NCI-H2107 (cell line): ENCODE measurements around the gene PCDH15.
"Not testable (repeated sequence)": the region's sequence is repeated elsewhere in the genome, so short reads cannot be mapped to it uniquely, and the experiment has no call there.

ENCODE experiments used
- DNase-seq: peaks from one replicate; lab custom pipeline; 2025; lab: John Stamatoyannopoulos, UW

Gene PCDH15

DNA sequence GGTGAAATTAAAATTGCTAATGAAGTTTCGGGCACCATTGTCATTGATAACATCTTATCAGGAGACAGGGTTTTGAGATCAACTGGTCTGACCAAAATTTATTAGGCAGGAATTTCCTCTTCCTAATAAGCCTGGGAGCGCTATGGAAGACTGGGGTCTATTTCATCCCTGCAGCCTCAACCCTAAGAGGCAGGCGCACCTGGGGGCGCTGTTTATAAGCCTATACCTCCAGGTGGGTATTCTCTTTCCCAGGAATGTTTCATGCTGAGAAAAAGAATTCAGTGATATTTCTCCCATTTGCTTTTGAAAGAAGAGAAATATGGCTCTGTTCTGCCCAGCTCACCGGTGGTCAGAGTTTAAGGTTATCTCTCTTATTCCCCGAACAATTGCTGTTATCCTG is 406.4 kb downstream of the PCDH15 start:
- not testable (repeated sequence) for DNase-seq

DNA sequence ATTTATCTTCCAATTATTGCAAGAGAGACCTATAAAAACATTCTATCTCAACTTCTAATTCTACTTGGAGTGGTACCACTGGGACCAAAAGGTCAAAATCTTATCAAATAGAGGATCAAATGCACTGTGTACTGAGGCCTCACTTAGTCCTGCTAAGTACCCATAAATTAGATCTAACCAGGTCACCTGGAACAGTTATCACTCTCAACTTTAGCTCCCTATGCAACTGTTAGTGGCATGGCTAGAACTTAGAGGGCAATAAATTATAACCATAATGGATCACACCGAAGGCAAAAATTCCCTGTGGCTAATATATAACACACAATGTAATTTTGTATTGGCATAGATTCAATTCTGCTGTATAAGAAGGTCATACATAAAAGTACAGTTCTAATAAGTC is 428.9 kb downstream of the PCDH15 start:
- no peak for DNase-seq

DNA sequence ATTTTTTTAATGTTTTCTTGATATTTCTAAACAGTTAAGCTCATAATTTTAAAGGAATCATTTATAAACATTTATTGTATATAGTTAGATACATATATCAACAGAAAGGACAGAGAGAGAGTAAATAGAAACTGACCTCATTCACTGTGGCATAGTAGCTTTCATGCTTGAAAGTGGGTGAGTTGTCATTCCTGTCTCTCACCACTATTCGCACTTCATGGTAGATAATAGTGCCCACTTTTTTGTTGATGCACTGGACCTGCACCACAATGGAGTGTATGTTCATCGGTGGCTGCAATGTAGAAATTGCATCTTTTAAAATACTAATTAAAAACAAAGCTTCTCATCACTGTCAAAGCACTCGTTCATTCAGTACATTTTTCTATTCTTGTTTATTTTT is 432.0 kb downstream of the PCDH15 start:
- no peak for DNase-seq

DNA sequence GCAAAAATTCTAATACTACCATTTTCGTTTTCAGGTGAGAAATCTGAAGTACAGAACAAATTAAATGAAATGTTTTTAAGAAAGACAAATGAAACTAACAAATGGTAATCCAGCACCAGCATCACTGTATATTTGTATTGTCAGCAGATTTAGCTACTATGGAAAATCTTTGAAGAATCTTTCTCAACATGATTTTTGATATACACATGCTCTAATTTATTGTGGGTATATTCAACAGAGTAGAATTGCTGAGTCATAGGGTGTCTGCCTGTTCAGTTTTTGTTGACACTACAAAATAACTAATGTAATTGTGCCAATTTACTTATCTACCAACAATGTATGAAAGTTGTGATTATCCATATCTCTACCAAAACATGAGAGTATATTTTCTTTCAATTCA is 437.6 kb downstream of the PCDH15 start:
- DNase-seq: no peak

DNA sequence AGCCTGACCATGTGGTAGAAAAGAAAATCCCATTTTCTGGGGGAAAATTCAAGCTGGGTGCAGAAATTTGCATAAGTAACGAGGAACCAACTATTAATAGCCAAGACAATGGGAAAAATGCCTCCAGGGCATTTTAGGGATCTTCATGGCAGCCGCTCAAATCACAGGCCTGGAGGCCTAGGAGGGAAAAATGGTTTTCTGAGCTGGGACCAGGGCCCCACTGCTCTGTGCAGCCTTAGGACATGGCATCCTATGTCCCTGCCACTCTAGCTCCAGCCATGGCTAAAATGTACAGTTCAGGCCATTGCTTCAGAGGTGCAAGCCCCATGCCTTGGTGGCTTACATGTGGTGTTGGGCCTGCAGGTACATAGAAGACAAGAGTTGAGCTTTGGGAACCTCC is 459.0 kb downstream of the PCDH15 start:
- DNase-seq: no peak

DNA sequence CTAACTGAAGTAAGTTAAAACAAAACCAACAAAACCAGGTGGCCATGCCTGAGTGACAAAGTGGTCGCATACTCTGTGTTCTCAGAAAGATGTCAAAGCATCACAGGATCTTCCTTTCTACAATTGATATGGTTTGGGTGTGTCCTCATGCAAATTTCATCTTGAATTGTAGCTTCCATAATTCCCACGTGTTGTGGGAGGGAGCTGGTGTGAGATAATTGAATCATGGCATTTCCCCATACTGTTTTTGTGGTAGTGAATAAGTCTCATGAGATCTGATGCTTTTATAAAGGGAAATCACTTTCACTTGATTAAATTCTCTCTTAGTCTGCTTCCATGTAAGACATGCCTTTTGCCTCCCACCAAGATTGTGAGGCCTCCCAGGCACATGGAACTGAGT is 465.7 kb downstream of the PCDH15 start:
- DNase-seq: no peak

DNA sequence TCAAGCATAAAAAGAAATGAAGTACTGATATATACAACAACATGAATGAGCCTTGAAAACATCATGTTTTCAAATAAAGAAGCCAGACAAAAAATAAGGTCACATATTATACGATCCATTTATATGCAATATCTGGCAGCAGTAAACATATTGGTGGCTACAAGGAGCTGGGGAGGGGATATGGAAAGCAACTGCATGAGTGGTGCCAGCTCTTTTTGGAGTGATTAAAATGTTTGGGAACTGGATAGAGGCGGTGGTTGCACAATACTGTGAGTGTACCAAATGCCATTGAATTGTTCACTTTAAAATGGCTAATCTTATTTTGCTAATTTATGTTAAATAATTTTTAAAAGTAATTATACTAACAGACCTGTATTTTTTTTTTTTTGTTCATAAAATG is 481.7 kb downstream of the PCDH15 start:
- no peak for DNase-seq

DNA sequence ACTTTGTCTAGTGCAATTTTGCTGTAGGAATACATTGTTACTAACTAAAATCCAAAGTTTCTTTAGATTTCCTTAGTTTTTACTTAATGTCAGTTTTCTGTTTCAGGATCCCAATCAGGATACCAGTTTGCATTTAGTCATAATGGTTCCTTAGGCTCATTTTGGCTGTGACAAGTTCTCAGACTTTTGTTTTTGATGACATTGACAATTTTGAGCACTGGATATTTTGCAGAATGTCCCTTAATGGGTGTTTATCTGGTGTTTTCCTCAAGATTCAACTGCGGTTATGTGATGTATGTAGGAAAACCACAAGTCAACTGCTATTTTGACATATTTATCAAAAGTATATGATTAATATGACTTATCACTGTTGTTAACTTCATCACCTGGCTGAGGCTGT is 482.6 kb downstream of the PCDH15 start:
- DNase-seq: no peak

DNA sequence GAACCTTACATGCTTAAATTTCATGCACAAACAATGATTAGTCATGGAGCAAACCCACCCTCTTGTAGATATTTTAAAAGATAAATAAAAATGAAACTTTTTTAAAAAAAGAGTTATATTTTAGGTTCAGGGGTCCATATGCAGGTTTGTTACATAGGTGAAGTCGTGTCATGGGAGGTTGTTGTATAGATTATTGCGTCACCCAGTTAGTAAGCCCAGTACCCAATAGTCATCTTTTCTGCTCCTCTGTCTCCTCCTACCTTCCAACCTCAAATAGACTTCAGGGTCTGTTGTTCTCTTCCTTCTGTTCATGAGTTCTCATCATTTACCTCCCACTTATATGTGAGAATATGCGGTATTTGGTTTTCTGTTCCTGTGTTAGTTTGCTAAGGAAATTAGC is 486.6 kb downstream of the PCDH15 start:
- DNase-seq: no peak

DNA sequence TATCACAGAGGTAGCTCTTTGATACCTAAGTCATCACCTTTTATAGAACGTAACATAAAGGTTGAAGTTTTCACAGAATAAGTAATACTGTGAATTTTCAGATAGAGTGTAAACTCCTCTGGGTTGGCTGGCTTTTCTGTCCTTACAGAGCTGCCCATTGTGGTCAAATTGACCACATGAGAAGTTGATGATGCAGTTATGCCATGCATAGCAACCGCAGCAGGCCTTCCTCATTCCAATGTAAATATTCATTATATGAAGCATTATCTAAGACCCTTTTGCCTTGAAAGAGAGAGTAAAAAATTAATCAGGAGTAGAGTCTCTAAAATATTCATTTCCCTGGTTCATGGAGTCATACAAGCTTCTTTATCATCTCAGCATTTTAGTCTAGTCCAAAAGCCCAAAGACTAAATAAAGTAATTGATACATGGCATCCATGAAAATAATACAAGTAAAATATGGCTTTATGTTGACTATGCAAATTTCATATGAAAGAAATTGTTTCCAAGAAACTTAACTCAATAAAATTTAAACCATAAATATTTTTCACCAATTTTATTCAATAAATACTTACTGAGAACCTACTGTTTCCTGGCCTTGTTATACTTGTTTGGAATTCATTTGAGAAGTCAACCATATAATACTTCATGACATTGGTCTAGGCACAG is 516.4 kb downstream of the PCDH15 start:
- DNase-seq: no peak

DNA sequence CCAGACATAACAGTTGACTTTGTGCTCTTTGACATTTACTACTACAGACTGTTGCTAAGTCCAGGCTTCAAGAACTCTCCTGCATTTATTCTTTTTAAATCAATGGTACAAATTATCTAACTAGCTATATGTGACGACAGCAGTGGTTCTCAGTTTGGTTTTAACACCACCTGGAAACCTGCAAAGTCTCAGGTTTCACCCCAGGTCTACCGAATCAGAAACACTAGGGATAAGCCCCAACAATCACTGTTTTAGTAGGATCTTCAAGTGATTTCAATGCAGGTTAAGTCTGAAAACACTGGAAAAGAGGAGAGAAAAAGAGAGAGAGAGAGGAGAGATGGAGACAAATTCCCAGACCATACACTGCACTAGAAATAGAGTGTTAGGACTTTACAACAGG is 519.0 kb downstream of the PCDH15 start:
- no peak for DNase-seq

DNA sequence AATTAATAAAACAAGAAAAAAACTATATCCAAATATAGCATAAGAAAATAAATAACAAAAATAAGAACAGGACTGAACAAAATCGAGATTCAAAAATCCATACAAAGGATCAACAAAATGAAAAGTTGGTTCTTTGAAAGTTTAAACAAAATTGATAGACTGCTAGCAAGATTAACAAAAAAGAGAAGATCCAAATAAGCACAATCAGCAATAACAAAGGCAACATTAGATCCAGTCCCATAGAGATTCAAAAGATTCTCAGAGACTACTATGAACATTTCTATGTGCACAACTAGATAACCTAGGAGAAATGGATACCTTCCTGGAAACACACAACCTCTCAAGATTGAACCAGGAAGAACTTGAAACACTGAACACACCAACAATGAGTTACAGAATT is 534.6 kb downstream of the PCDH15 start:
- DNase-seq: no peak

DNA sequence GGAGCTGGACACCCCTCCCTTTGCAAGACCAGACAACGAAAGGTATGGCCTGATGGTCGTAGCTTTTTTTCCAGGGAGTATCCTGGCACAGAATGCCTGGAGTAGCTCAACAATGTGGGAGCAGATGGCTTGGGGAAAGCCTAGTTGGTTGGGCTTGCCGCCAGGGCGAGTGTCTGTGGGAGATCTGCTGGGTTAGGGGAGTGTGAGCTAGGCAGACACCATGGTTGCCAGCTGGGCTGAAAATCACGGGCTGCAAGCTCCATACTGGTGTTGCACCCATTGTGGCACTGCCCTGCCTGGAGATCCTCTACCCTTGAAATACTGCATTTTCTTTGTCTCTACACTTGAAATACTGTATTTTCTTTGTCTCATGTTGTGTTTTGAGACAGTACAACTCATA is 538.3 kb downstream of the PCDH15 start:
- no peak for DNase-seq

DNA sequence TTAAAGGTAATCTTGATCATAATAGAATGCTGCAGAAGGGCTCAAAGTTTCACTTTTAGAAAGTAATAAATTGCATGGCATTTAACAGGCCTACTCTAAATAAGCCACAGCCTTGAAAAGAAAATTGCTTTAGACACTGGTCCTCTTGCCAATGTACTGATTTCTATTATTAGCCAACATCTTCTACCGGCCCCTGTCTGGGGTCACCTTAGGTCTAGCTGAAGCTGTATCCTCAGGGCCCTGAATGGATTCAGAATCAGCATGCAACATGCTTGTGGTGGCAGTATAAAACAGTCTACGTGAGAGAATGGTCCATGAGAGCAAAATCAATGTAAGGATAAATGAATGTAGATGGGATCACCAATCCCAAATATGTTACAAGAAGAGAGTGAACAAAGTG is 541.9 kb downstream of the PCDH15 start:
- no peak for DNase-seq

DNA sequence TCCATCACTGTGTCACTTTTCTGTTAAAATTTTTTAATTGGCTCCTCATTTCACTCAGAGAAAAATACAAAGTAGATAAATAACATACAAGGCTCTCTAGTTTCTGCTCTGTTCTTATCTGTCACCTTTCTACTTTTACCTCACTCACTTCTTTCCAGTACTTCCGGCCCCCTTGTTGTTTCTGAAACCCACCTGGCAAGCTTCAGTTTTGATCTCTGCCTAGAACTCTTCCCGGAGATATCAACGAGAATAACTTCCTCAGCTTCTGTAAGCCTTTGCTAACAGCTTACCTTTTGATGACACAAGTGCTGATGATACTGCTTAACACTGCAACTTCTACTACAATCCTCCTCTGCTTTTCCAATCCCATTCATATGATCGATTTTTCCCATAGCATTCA is 566.2 kb downstream of the PCDH15 start:
- DNase-seq: no peak

DNA sequence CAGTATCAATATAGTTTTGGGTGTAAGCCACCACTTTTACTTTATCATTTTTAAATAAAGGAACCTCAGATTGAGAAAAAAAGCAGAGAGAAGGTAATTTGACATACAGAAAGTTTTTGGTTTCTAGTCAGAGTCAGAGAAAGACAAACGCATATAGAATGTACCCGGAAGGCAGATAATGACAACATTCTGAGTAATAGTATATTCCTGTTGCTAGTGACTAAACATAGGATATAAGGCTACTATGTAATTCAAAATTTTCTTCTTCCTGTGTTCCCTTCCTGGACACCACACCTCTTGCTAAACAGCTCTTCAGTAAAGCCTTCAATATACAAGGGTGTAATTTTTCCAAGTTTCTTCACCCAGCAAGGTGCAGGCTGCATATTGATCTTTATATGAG is 597.6 kb downstream of the PCDH15 start:
- no peak for DNase-seq

DNA sequence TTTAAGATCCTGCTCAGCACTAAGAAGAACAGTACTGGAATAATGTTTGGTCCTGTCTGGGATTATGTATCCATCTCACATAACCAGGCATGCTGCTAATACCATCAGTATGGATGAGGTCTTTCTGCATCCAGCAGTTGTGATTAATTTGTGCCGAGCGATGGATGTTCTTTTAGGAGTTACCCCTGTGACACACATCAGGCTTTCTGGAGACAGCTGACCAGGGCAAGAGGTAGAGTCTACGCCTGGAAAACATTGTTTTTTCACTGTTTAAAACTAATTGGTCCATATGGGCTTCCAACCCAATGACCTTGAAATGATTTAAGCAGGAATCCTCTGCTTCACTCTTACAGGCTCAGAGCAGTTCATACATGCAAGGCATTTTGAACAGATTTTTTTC is 603.0 kb downstream of the PCDH15 start:
- no peak for DNase-seq

DNA sequence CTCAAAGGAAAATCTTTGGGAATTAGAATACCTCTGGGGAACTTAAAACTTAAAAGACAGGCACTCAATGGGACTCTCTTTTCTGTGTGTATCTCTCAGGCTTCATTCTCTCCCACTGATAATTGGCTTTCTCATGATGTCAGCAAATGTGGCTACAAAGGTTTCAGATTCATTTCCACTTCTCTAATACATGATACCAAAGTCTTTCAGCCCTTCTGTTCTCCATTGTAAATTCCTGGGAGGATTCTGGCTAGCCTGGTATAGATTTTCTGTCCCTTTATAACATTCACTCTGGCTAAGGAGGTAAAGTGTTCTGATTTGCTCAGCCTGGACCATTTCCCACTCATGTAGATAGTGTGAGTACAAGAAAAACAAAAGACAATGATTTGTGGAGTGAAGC is 606.2 kb downstream of the PCDH15 start:
- no peak for DNase-seq

DNA sequence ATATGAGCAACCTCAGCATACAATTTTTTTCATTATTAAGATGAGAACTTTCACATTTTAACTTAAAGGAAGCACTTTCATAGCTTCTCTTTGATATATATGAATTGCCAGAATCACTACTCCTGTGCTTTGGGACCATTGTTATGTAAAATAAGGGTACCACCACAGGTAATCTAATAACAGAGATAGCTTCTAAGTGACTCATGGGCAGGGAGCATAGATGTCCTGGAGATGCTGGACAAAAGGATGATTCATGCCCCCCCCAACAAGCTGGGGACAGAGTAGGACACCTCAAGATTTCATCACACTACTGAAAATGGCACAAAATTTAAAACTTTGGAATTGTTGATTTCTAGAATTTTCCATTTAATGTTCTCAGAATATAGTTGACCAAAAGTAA is 641.1 kb downstream of the PCDH15 start:
- no peak for DNase-seq

DNA sequence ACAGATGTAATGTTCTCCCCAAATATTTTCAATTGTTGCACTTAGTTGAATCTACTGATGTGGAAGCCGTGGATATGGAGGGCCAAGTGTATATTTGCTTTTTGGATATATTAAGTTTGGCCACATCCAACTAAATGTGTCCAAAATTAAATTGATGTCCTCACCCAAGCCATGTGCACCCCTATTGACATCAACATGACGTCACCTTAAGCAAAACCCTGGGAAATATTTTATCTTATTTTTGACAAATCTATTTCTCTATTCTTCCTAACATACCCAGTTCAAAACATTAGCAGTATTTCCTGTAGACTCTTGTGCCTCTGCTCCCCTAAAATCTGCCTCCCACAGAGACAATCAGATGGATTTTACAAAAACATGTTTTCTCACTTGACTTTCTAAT is 652.5 kb downstream of the PCDH15 start:
- no peak for DNase-seq

DNA sequence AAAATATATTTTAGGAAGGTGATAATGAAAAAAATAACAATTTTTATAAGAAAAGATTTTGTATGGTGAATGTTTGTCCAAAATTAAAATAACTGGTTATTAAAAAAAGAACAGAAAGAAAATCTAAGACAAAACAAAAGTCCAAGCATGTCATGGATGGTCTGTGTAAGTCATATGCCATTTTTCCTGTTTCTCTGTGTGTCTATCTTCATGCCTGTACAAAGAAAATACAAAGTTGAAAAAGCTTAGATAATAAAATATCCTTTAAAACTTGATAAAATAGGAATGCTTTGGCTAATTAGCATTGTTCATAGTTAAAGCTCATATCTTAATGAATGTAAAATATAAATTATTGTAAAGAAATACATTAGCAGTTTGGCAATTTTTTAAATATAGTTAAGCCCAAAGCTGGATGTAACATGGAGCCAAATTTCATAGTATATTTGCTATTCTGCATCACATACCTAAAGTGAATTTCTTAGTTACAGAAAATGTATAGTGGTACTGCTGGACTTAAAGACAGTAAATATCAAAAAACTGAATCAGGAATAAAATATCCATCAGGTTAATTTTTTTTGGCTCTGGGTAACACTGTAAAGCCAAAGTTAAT is 661.1 kb downstream of the PCDH15 start:
- no peak for DNase-seq

DNA sequence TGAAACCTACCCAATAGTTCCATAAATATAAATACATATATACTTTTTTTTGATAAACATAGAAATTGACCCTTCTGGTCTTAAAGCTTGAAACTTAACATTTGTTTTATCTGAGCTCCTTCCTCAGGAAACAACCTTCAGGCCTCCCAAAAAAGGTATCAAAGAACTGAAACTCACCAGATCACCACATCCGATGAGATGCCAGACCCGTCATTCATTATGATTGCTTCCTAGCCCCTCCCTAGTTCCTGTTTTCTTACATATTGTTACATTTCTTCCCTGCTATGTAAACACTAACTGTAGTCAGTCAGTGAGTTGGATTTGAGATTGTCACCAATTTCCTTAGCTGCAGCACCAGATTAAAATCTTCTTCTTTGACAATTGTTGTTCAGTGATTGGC is 663.6 kb downstream of the PCDH15 start:
- no peak for DNase-seq

DNA sequence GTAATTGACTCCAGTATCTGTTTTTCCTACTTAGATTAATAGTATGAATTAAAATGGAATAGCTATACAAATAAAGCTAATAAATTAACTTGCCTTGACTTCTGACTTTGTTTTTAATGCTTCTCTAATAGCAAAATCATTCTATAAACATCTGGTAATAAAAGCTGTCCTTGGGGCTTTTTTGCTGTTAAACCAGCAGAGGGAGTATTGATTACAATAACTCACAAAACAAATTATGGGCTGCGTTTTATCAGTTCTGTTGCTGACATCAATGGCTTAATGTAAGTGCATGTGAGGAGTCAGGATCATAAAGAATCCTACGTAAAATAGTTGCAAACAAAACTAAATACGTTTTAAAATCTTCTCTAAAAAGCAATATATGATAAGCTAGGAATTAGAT is 667.8 kb downstream of the PCDH15 start:
- no peak for DNase-seq

DNA sequence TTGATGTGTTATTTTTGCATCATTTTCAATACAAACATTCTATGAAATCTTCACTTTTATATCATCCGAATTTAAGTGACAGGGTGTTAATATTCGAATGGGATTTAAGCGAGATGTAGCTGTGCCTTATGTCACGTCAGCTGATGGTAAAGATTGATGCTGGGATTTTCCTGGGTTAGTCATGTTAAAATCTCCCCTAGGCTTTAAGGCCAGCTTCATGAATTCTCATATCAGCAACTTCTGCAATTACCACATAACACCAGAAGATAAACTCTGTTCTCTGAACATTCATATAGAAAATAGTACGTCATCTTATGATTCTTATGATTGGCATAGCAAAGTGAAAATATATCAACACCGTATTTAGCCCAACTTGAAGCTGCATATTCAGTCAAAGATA is 669.2 kb downstream of the PCDH15 start:
- DNase-seq: no peak
